ENCODE data around the gene OXA1L. TPM values are rescaled to one million over a fixed set of nuclear protein-coding genes. Genes with fewer than 3 reads are reported as not detected.
"Not testable (repeated sequence)": the region's sequence is repeated elsewhere in the genome, so short reads cannot be mapped to it uniquely, and the experiment has no call there.

Gene OXA1L
- total RNA-seq, 1 experiment from 2014 or later, result 146 TPM

GRCh38 chr14:22752422-22752821 lies 14.1 kb upstream of the OXA1L start:
- Histone ChIP-seq H3K9me3 (ENCODE audit: low read length) (no peaks in the 10 kb centered on the region), H4K20me1 (ENCODE audit: low read length) (no peaks in the 10 kb centered on the region), H3K79me2 (ENCODE audit: low read length) (no peaks in the 10 kb centered on the region), H3K4me1 (ENCODE audit: insufficient read depth, low read length) (no peaks in the 10 kb centered on the region), H3K4me3 (ENCODE audit: low read length) (no peak overlapping the region), H3K4me2 (ENCODE audit: low read length) (no peak overlapping the region), H3K27ac (ENCODE audit: low read length) (no peak overlapping the region), H3K27me3 (ENCODE audit: low read length) (no peaks in the 10 kb centered on the region), H3F3A (ENCODE audit: low read length, unreplicated experiment) (no peaks in the 10 kb centered on the region), H3K9ac (ENCODE audit: low read length) (no peak overlapping the region), H3K9me2 (replicated peaks; ENCODE audit: low read length) (no peaks in the 10 kb centered on the region), H3K36me3 (ENCODE audit: low read depth, low read length) (no peaks in the 10 kb centered on the region), H2AFZ (ENCODE audit: low read length) (no peak overlapping the region)
- no peak for ATAC-seq
- BruUV-seq (replicated peaks), result no TSS peak
- TF ChIP-seq, protein P1, sequence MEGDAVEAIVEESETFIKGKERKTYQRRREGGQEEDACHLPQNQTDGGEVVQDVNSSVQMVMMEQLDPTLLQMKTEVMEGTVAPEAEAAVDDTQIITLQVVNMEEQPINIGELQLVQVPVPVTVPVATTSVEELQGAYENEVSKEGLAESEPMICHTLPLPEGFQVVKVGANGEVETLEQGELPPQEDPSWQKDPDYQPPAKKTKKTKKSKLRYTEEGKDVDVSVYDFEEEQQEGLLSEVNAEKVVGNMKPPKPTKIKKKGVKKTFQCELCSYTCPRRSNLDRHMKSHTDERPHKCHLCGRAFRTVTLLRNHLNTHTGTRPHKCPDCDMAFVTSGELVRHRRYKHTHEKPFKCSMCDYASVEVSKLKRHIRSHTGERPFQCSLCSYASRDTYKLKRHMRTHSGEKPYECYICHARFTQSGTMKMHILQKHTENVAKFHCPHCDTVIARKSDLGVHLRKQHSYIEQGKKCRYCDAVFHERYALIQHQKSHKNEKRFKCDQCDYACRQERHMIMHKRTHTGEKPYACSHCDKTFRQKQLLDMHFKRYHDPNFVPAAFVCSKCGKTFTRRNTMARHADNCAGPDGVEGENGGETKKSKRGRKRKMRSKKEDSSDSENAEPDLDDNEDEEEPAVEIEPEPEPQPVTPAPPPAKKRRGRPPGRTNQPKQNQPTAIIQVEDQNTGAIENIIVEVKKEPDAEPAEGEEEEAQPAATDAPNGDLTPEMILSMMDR (conservative IDR thresholded peaks at IDR 0.05; ENCODE audit: low read depth, low read length), result no peak
- TF ChIP-seq EZH2 (IDR thresholded peaks at IDR 0.05; ENCODE audit: low read length, unreplicated experiment) (no peak), EZH2phosphoT487 (IDR thresholded peaks at IDR 0.05; ENCODE audit: borderline replicate concordance, low read length) (no peak)
- intact Hi-C loops (cut with micrococcal nuclease), result no loop called here
- no peak for DNase-seq
- ChIA-PET POLR2A (ENCODE audit: unreplicated experiment) (no interaction called here), CTCF (no interaction called here)

GRCh38 chr14:22753586-22753985 lies 12.9 kb upstream of the OXA1L start:
- Histone ChIP-seq H3K27ac (ENCODE audit: low read length) (no peak overlapping the region), H3K9me3 (ENCODE audit: low read length) (no peaks in the 10 kb centered on the region), H3K4me2 (ENCODE audit: low read length) (no peak overlapping the region), H4K20me1 (ENCODE audit: low read length) (no peaks in the 10 kb centered on the region), H3K79me2 (ENCODE audit: low read length) (no peaks in the 10 kb centered on the region), H3K9me2 (replicated peaks; ENCODE audit: low read length) (no peaks in the 10 kb centered on the region), H2AFZ (ENCODE audit: low read length) (peak overlapping the region; percentile 10; the same call in 1 of the 2 replicates), H3F3A (ENCODE audit: low read length, unreplicated experiment) (no peaks in the 10 kb centered on the region), H3K4me1 (ENCODE audit: insufficient read depth, low read length) (no peaks in the 10 kb centered on the region), H3K9ac (ENCODE audit: low read length) (no peak overlapping the region), H3K4me3 (ENCODE audit: low read length) (no peak overlapping the region), H3K36me3 (ENCODE audit: low read depth, low read length) (no peaks in the 10 kb centered on the region), H3K27me3 (ENCODE audit: low read length) (no peaks in the 10 kb centered on the region)
- DNase-seq (no peak), ATAC-seq (no peak)
- POLR2A ChIA-PET (ENCODE audit: unreplicated experiment), result no interaction called here
- no TSS peak for BruUV-seq (replicated peaks)
- TF ChIP-seq EZH2phosphoT487 (IDR thresholded peaks at IDR 0.05; ENCODE audit: borderline replicate concordance, low read length) (no peak), EZH2 (IDR thresholded peaks at IDR 0.05; ENCODE audit: low read length, unreplicated experiment) (no peak)
- TF ChIP-seq, protein P1 (conservative IDR thresholded peaks at IDR 0.05; ENCODE audit: low read depth, low read length), result no peak
- CTCF ChIA-PET, result no interaction called here
- intact Hi-C loops (cut with micrococcal nuclease), result no loop called here

- H3K79me2 ChIP-seq (ENCODE audit: low read length); H3K27ac ChIP-seq (ENCODE audit: low read length); BruUV-seq (replicated peaks); H2AFZ ChIP-seq (ENCODE audit: low read length); H3F3A ChIP-seq (ENCODE audit: low read length, unreplicated experiment); H3K9me2 ChIP-seq (replicated peaks; ENCODE audit: low read length); CTCF ChIA-PET; H4K20me1 ChIP-seq (ENCODE audit: low read length); H3K36me3 ChIP-seq (ENCODE audit: low read depth, low read length); intact Hi-C loops (cut with micrococcal nuclease); H3K4me1 ChIP-seq (ENCODE audit: insufficient read depth, low read length); H3K27me3 ChIP-seq (ENCODE audit: low read length); POLR2A ChIA-PET (ENCODE audit: unreplicated experiment); ATAC-seq; H3K4me2 ChIP-seq (ENCODE audit: low read length); H3K9ac ChIP-seq (ENCODE audit: low read length); DNase-seq; H3K4me3 ChIP-seq (ENCODE audit: low read length): not testable (repeated sequence)
- H3K9me3 ChIP-seq (ENCODE audit: low read length), result peaks cover 11% of the 10 kb centered on the region; the same call in 1 of the 2 replicates
Measured at GRCh38 chr14:22757972-22758650, 8.4 kb upstream of the OXA1L start.

All from PC-3 (cell line).